ENCODE results near the gene CABP1. TPM values are rescaled to one million over a fixed set of nuclear protein-coding genes. Genes with fewer than 3 reads are reported as not detected.

CABP1 gene
- total and polyA plus RNA-seq, 10 of the 15 experiments (the other 5 are each of a cell fraction or from before 2014, with no cell fraction given) = 0.16 to 2.4 (median 0.80) TPM; not detected in 2

- TF ChIP-seq, protein P1, sequence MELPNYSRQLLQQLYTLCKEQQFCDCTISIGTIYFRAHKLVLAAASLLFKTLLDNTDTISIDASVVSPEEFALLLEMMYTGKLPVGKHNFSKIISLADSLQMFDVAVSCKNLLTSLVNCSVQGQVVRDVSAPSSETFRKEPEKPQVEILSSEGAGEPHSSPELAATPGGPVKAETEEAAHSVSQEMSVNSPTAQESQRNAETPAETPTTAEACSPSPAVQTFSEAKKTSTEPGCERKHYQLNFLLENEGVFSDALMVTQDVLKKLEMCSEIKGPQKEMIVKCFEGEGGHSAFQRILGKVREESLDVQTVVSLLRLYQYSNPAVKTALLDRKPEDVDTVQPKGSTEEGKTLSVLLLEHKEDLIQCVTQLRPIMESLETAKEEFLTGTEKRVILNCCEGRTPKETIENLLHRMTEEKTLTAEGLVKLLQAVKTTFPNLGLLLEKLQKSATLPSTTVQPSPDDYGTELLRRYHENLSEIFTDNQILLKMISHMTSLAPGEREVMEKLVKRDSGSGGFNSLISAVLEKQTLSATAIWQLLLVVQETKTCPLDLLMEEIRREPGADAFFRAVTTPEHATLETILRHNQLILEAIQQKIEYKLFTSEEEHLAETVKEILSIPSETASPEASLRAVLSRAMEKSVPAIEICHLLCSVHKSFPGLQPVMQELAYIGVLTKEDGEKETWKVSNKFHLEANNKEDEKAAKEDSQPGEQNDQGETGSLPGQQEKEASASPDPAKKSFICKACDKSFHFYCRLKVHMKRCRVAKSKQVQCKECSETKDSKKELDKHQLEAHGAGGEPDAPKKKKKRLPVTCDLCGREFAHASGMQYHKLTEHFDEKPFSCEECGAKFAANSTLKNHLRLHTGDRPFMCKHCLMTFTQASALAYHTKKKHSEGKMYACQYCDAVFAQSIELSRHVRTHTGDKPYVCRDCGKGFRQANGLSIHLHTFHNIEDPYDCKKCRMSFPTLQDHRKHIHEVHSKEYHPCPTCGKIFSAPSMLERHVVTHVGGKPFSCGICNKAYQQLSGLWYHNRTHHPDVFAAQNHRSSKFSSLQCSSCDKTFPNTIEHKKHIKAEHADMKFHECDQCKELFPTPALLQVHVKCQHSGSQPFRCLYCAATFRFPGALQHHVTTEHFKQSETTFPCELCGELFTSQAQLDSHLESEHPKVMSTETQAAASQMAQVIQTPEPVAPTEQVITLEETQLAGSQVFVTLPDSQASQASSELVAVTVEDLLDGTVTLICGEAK (IDR thresholded peaks at IDR 0.05; ENCODE audit: borderline replicate concordance) = no peak
- TF ChIP-seq KAT2A (conservative IDR thresholded peaks at IDR 0.05; ENCODE audit: control insufficient read depth, low read depth, low read length) (no peak), IKZF1 (conservative IDR thresholded peaks at IDR 0.05) (peak; percentile 85), ZSCAN29 (IDR thresholded peaks at IDR 0.05) (0 out of 2 replicates have a peak, but pooled peaks have one; percentile 43), POLR2AphosphoS2 (IDR thresholded peaks at IDR 0.05; ENCODE audit: low read depth, low read length) (peak; percentile 55; the same call in 1 of the 2 replicates), ZNF687 (IDR thresholded peaks at IDR 0.05) (peak; percentile 73), RAD21 (IDR thresholded peaks at IDR 0.05; ENCODE audit: insufficient read depth, low read depth, low read length) (no peak), POLR2A (IDR thresholded peaks at IDR 0.05; ENCODE audit: low read depth, low read length) (peak; percentile 79), LARP7 (IDR thresholded peaks at IDR 0.05) (peak; percentile 91), CREM (IDR thresholded peaks at IDR 0.05; ENCODE audit: low read depth) (no peak), DPF2 (IDR thresholded peaks at IDR 0.05) (peak; percentile 75), SIN3A (IDR thresholded peaks at IDR 0.05; ENCODE audit: low read depth, low read length) (peak; percentile 63; the same call in 1 of the 2 replicates), BHLHE40 (IDR thresholded peaks at IDR 0.05; ENCODE audit: borderline replicate concordance in 1 of 2, low read depth in 2 of 2, low read length in 1 of 2) (peak in 1 of 2 experiments; percentile 19; a peak in 1 of 4 replicates), HCFC1 (IDR thresholded peaks at IDR 0.05; ENCODE audit: low read length) (no peak)
- TF ChIP-seq, protein P2, sequence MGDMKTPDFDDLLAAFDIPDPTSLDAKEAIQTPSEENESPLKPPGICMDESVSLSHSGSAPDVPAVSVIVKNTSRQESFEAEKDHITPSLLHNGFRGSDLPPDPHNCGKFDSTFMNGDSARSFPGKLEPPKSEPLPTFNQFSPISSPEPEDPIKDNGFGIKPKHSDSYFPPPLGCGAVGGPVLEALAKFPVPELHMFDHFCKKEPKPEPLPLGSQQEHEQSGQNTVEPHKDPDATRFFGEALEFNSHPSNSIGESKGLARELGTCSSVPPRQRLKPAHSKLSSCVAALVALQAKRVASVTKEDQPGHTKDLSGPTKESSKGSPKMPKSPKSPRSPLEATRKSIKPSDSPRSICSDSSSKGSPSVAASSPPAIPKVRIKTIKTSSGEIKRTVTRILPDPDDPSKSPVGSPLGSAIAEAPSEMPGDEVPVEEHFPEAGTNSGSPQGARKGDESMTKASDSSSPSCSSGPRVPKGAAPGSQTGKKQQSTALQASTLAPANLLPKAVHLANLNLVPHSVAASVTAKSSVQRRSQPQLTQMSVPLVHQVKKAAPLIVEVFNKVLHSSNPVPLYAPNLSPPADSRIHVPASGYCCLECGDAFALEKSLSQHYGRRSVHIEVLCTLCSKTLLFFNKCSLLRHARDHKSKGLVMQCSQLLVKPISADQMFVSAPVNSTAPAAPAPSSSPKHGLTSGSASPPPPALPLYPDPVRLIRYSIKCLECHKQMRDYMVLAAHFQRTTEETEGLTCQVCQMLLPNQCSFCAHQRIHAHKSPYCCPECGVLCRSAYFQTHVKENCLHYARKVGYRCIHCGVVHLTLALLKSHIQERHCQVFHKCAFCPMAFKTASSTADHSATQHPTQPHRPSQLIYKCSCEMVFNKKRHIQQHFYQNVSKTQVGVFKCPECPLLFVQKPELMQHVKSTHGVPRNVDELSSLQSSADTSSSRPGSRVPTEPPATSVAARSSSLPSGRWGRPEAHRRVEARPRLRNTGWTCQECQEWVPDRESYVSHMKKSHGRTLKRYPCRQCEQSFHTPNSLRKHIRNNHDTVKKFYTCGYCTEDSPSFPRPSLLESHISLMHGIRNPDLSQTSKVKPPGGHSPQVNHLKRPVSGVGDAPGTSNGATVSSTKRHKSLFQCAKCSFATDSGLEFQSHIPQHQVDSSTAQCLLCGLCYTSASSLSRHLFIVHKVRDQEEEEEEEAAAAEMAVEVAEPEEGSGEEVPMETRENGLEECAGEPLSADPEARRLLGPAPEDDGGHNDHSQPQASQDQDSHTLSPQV (IDR thresholded peaks at IDR 0.05) = no peak
- TF ChIP-seq, protein P3, sequence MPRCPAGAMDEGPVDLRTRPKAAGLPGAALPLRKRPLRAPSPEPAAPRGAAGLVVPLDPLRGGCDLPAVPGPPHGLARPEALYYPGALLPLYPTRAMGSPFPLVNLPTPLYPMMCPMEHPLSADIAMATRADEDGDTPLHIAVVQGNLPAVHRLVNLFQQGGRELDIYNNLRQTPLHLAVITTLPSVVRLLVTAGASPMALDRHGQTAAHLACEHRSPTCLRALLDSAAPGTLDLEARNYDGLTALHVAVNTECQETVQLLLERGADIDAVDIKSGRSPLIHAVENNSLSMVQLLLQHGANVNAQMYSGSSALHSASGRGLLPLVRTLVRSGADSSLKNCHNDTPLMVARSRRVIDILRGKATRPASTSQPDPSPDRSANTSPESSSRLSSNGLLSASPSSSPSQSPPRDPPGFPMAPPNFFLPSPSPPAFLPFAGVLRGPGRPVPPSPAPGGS (IDR thresholded peaks at IDR 0.05; ENCODE audit: borderline replicate concordance, insufficient read depth, low read depth, low read length, poor library complexity, severe bottlenecking) = no peak
Observed at GRCh38 chr12:120710031-120710804, 69.8 kb downstream of the CABP1 start, which contains the start of gene UNC119B (continued).
